Memory B cell (primary cell): ENCODE measurements around the gene SHQ1.

ENCODE experiments used
- ATAC-seq: fragments of 150-1000 bp; cut with Tn5 transposase; 2 replicates; pipeline ENCODE4 v1.10.0; 2021; ENCODE audit warnings: low read depth, mild to moderate bottlenecking, moderate library complexity
- DNase-seq, 2 donors: peaks; one replicate each; pipeline ENCODE4 v3.0.0; 2022; ENCODE audit warnings: low spot score in 2 of 2
- H3K27ac Mint-ChIP-seq: one replicate; pipeline ENCODE4 v1.8.0; 2022; ENCODE audit warnings: mild to moderate bottlenecking, moderate library complexity, mixed read lengths
- H3K27me3 Mint-ChIP-seq: one replicate; pipeline ENCODE4 v1.8.0; 2022; ENCODE audit warnings: mixed read lengths
- H3K36me3 Mint-ChIP-seq: one replicate; pipeline ENCODE4 v1.8.0; 2022; ENCODE audit warnings: mild to moderate bottlenecking, mixed read lengths
- H3K4me1 Mint-ChIP-seq: one replicate; pipeline ENCODE4 v1.8.0; 2022; ENCODE audit warnings: mixed read lengths
- H3K4me3 Mint-ChIP-seq: one replicate; pipeline ENCODE4 v1.8.0; 2022; ENCODE audit warnings: mild to moderate bottlenecking, moderate library complexity, mixed read lengths
- H3K9me3 Mint-ChIP-seq: one replicate; pipeline ENCODE4 v1.8.0; 2022; ENCODE audit warnings: mixed read lengths

Gene SHQ1

DNA sequence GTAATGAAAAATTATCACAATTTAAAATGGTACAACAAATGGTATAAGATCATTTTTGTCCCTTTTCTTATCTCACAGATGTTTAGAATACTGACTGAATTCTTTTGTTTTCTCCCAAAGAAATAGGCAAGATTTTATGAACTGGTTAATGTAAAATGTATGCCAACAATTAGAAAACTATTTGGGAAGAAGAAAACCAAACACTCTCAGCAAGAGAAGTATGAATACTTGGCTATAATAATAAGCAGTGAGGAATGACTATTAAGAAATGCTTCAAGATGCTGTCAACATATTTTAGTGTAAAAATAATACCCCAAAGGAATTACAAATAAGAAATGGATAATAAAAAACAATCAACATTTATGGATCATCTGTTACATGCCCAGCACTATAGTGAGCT is 18.5 kb downstream of the SHQ1 start:
- no peak for DNase-seq
- H3K4me3 Mint-ChIP-seq: no peak overlapping the region
- no peak for ATAC-seq
- peaks cover 22% of the 10 kb centered on the region for H3K36me3 Mint-ChIP-seq
- no peak overlapping the region for H3K27ac Mint-ChIP-seq
- H3K27me3 Mint-ChIP-seq: no peaks in the 10 kb centered on the region
- peaks cover 2% of the 10 kb centered on the region for H3K4me1 Mint-ChIP-seq
- no peaks in the 10 kb centered on the region for H3K9me3 Mint-ChIP-seq

- Mint-ChIP-seq H3K9me3 (no peaks in the 10 kb centered on the region), H3K4me3 (no peak overlapping the region), H3K27me3 (no peaks in the 10 kb centered on the region), H3K36me3 (peaks cover 6% of the 10 kb centered on the region), H3K27ac (no peak overlapping the region), H3K4me1 (peaks cover 4% of the 10 kb centered on the region)
- DNase-seq (no peak), ATAC-seq (peak; percentile 79)
Measured at GRCh38 chr3:72821161-72821781, 27.0 kb downstream of the SHQ1 start.

GRCh38 chr3:72820415-72820814 is 27.8 kb downstream of the SHQ1 start:
- H3K4me3 Mint-ChIP-seq: no peak overlapping the region
- DNase-seq (no peak), ATAC-seq (no peak)
- peaks cover 4% of the 10 kb centered on the region for H3K4me1 Mint-ChIP-seq
- peaks cover 7% of the 10 kb centered on the region for H3K36me3 Mint-ChIP-seq
- no peak overlapping the region for H3K27ac Mint-ChIP-seq
- H3K9me3 Mint-ChIP-seq: no peaks in the 10 kb centered on the region
- H3K27me3 Mint-ChIP-seq: no peaks in the 10 kb centered on the region

DNA sequence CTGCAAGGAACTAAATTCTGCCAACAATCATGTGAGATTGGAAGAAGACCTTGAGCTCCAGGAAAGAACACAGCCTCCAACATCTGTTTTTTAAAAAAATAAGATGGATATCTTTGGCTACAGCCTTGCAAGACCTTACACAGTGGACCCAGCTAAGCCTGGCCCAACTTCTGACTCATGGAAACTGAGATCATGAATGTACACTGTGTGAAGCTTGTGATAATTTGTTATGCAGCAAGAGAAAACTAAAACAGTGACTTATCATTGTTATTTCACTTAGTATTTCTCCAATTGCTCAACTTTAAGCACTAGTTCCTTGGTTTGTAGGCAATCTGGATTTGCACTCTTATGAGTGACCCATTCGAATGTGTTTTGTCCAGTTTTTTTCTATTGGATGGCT is 29.3 kb downstream of the SHQ1 start:
- Mint-ChIP-seq H3K27ac (no peak overlapping the region), H3K4me1 (peaks cover 7% of the 10 kb centered on the region), H3K36me3 (peaks cover 15% of the 10 kb centered on the region), H3K4me3 (no peak overlapping the region), H3K27me3 (no peaks in the 10 kb centered on the region), H3K9me3 (no peaks in the 10 kb centered on the region)
- DNase-seq (no peak), ATAC-seq (no peak)

GRCh38 chr3:72818092-72818773 is 30.0 kb downstream of the SHQ1 start:
- H3K4me3 Mint-ChIP-seq: no peak overlapping the region
- H3K36me3 Mint-ChIP-seq: peaks cover 13% of the 10 kb centered on the region
- no peaks in the 10 kb centered on the region for H3K27me3 Mint-ChIP-seq
- H3K27ac Mint-ChIP-seq: no peak overlapping the region
- H3K4me1 Mint-ChIP-seq: peaks cover 7% of the 10 kb centered on the region
- DNase-seq: no peak
- no peak for ATAC-seq
- no peaks in the 10 kb centered on the region for H3K9me3 Mint-ChIP-seq

DNA sequence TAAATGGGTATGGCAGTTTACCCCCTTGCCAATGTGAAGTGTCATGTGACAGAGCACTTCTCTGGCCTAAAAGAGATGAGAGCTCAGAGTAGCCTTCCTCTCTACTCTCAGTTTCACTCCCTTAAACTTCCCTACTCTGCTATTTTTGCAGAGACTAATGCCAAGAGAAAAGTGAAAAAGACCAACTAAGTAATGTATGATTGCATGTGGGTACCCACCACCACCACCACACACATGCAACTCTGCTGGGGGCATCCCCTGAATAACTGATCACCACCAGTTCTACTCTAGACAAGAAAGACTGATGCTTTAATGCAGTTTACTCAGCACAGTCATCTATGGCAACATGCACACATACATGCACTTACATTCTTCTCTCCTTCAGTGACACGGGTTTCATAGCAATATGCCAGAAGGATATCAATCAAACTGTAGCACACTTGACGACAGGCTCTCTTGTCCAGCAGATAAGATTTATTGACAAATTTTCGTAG is 31.3 kb downstream of the SHQ1 start:
- no peak overlapping the region for H3K27ac Mint-ChIP-seq
- no peak overlapping the region for H3K4me3 Mint-ChIP-seq
- no peaks in the 10 kb centered on the region for H3K9me3 Mint-ChIP-seq
- H3K27me3 Mint-ChIP-seq: no peaks in the 10 kb centered on the region
- no peak for DNase-seq
- ATAC-seq: no peak
- H3K4me1 Mint-ChIP-seq: peaks cover 7% of the 10 kb centered on the region
- peaks cover 20% of the 10 kb centered on the region for H3K36me3 Mint-ChIP-seq

- peak; percentile 60 for ATAC-seq
- Mint-ChIP-seq H3K9me3 (no peaks in the 10 kb centered on the region), H3K36me3 (peaks cover 28% of the 10 kb centered on the region), H3K4me1 (peaks cover 7% of the 10 kb centered on the region), H3K27me3 (no peaks in the 10 kb centered on the region), H3K4me3 (no peak overlapping the region), H3K27ac (no peak overlapping the region)
- no peak for DNase-seq
Measured at GRCh38 chr3:72814308-72814707, 33.9 kb downstream of the SHQ1 start.

DNA sequence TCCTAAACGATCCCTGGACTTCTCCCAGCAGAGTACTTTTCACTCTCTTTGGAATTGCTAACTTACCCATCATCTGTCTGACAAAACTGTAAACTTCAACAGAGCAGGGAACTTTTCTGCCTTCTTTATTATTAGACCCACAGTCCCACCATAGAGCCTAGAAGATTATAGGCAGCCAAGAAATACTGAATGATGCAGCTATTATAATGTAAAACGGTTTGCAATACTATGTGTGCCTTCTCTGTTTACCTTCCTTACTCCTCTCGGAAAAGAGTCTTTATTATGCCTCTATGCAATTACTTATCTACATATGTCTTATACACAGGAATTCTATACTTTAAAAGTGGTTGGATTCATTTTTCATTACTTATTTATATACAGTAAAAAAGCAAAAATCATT is 36.0 kb downstream of the SHQ1 start:
- H3K9me3 Mint-ChIP-seq: no peaks in the 10 kb centered on the region
- ATAC-seq (no peak), DNase-seq (no peak)
- no peaks in the 10 kb centered on the region for H3K27me3 Mint-ChIP-seq
- no peak overlapping the region for H3K4me3 Mint-ChIP-seq
- H3K27ac Mint-ChIP-seq: no peak overlapping the region
- H3K36me3 Mint-ChIP-seq: peaks cover 34% of the 10 kb centered on the region
- H3K4me1 Mint-ChIP-seq: peaks cover 7% of the 10 kb centered on the region

DNA sequence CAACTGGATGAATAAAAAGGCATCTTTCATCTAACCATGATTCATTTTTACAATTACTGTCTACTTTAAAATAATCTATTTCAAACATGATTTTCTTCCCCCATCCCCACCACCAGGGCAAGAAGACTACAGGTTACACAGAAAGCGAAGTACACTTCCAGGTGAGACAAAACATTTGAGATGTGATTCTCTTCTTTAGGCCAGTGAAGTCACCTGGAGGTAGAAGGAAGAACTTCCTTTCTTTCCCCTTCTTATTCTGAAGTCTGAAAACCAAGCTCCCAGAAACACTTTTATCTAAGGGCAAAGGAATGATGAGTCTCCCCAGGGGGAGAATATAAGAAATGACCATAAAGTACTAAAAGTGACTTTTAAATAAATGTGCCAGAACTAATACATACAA is 36.7 kb downstream of the SHQ1 start:
- H3K27ac Mint-ChIP-seq: no peak overlapping the region
- H3K9me3 Mint-ChIP-seq: no peaks in the 10 kb centered on the region
- H3K4me3 Mint-ChIP-seq: no peak overlapping the region
- DNase-seq (no peak), ATAC-seq (no peak)
- H3K36me3 Mint-ChIP-seq: peaks cover 35% of the 10 kb centered on the region
- no peaks in the 10 kb centered on the region for H3K27me3 Mint-ChIP-seq
- H3K4me1 Mint-ChIP-seq: peaks cover 3% of the 10 kb centered on the region

- Mint-ChIP-seq H3K27me3 (no peaks in the 10 kb centered on the region), H3K9me3 (no peaks in the 10 kb centered on the region), H3K27ac (no peak overlapping the region), H3K4me1 (peaks cover 3% of the 10 kb centered on the region), H3K36me3 (peaks cover 36% of the 10 kb centered on the region), H3K4me3 (no peak overlapping the region)
- ATAC-seq (no peak), DNase-seq (no peak)
Measured at GRCh38 chr3:72810659-72811434, 37.4 kb downstream of the SHQ1 start.

- no peak overlapping the region for H3K27ac Mint-ChIP-seq
- H3K4me1 Mint-ChIP-seq: peaks cover 3% of the 10 kb centered on the region
- ATAC-seq: no peak
- H3K27me3 Mint-ChIP-seq: no peaks in the 10 kb centered on the region
- H3K36me3 Mint-ChIP-seq: peaks cover 31% of the 10 kb centered on the region
- H3K9me3 Mint-ChIP-seq: no peaks in the 10 kb centered on the region
- no peak for DNase-seq
- H3K4me3 Mint-ChIP-seq: no peak overlapping the region
Measured at GRCh38 chr3:72810063-72810462, 38.2 kb downstream of the SHQ1 start.

DNA sequence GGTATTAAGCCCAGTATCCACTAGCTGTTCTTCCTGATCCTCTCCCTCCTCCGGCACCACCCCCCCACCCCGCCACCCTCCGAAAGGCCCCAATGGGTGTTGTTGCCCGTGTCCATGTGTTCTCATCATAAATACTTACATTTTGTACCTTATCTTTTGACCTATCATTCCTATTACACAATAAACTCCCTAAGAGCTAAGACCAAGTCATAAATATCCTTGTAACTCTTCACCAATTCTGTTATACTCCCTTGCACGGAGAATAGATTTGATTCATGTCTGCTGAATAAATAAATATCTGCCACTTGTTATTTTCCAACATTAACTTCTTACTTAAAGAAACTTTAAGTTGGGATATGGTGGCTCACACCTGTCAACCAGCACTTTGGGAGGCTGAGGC is 43.9 kb downstream of the SHQ1 start:
- Mint-ChIP-seq H3K4me3 (no peak overlapping the region), H3K27me3 (no peaks in the 10 kb centered on the region), H3K27ac (no peak overlapping the region), H3K36me3 (peaks cover 16% of the 10 kb centered on the region), H3K4me1 (no peaks in the 10 kb centered on the region), H3K9me3 (no peaks in the 10 kb centered on the region)
- ATAC-seq (no peak), DNase-seq (no peak)

DNA sequence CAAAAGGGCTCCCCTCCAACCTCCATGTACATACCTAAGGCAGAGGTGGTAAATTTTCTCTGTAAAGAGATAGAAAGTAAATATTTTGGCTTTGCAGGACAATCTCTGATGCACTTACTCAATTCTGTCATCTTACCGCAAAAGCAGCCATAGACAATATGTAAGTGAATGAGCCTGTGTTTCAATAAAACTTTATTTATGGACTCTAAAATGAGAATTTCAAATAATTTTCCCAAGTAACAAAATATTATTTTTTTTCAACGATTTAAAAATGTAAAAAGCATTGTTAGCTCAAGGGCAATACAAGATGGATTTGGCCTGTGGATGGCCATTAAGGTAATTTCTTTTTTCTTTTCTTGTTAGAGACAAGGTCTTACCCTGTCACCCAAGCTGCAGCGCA is 44.7 kb downstream of the SHQ1 start:
- H3K27ac Mint-ChIP-seq: no peak overlapping the region
- no peak for ATAC-seq
- DNase-seq: no peak
- no peaks in the 10 kb centered on the region for H3K4me1 Mint-ChIP-seq
- peaks cover 12% of the 10 kb centered on the region for H3K36me3 Mint-ChIP-seq
- H3K9me3 Mint-ChIP-seq: no peaks in the 10 kb centered on the region
- no peaks in the 10 kb centered on the region for H3K27me3 Mint-ChIP-seq
- H3K4me3 Mint-ChIP-seq: no peak overlapping the region

- Mint-ChIP-seq H3K27me3 (no peaks in the 10 kb centered on the region), H3K27ac (no peak overlapping the region), H3K4me1 (no peaks in the 10 kb centered on the region), H3K9me3 (no peaks in the 10 kb centered on the region), H3K36me3 (peaks cover 14% of the 10 kb centered on the region), H3K4me3 (no peak overlapping the region)
- ATAC-seq: no peak
- no peak for DNase-seq
Measured at GRCh38 chr3:72802001-72802400, 46.2 kb downstream of the SHQ1 start.
